K562 (cell line): Measurements from ENCODE around the gene DNMT3A. TPM values are rescaled to one million over a fixed set of nuclear protein-coding genes. Genes with fewer than 3 reads are reported as not detected.

Source experiments
- BHLHE40 ChIP-seq: IDR thresholded peaks from 2 replicates; pipeline ENCODE4 v1.6.1; 2011; ENCODE audit warnings: low read length, improper control_type of control experiment
- FOXM1 ChIP-seq, 2 experiments: fragments of 450-650 bp in 1 of 2; sonication (generic) in 1 of 2; formaldehyde crosslinking in 1 of 2; IDR thresholded peaks; 2 replicates each; pipeline versions ENCODE4 v1.6.1 to v1.9.0; 2017 to 2022; ENCODE audit warnings: low read depth in 2 of 2, mild to moderate bottlenecking in 2 of 2, missing genetic modification reagents in 1 of 2, moderate library complexity in 1 of 2
- FOXP1 ChIP-seq: sonication (generic); formaldehyde crosslinking; IDR thresholded peaks from 2 replicates; pipeline ENCODE4 v1.8.0; 2022; ENCODE audit warnings: mild to moderate bottlenecking, missing genetic modification reagents
- NFIX ChIP-seq: fragments of 250-450 bp; sonication (Bioruptor Pico); IDR thresholded peaks from 2 replicates; pipeline ENCODE4 v1.4.0; 2020; ENCODE audit warnings: low read depth, mild to moderate bottlenecking, moderate library complexity
- PTBP1 ChIP-seq: fragments of 200-400 bp; formaldehyde crosslinking; IDR thresholded peaks from 2 replicates; pipeline ENCODE4 v1.6.1; 2017; ENCODE audit warnings: low read depth, low read length
- REST ChIP-seq, 2 experiments: fragments of 450-650 bp; formaldehyde crosslinking in 1 of 2; IDR thresholded peaks; 2 replicates each; pipeline versions ENCODE4 v1.4.0 to v1.6.1; 2014 to 2020; ENCODE audit warnings: mild to moderate bottlenecking in 2 of 2, borderline replicate concordance in 1 of 2, low read depth in 1 of 2
- TCFL5 ChIP-seq: fragments of 250-450 bp; sonication (Bioruptor Pico); conservative IDR thresholded peaks from 2 replicates; pipeline ENCODE4 v1.6.1; 2021; ENCODE audit warnings: mild to moderate bottlenecking, moderate library complexity, matching md5 sums
- USF1 ChIP-seq: sonication (generic); formaldehyde crosslinking; IDR thresholded peaks from 2 replicates; pipeline ENCODE4 v1.9.0; 2022; ENCODE audit warnings: mild to moderate bottlenecking, missing genetic modification reagents
- XRCC4 ChIP-seq: IDR thresholded peaks from one replicate; pipeline ENCODE4 v1.6.1; 2011; ENCODE audit not compliant: insufficient read depth, insufficient read length; ENCODE audit errors: extremely low read depth
- ZFX ChIP-seq: sonication (generic); formaldehyde crosslinking; IDR thresholded peaks from 2 replicates; pipeline ENCODE4 v1.8.0; 2022; ENCODE audit warnings: mild to moderate bottlenecking, missing genetic modification reagents, moderate library complexity
- ZNF134 ChIP-seq: fragments of 250-450 bp; sonication (Bioruptor Pico); conservative IDR thresholded peaks from 2 replicates; pipeline ENCODE4 v1.4.0; 2020
- ZNF395 ChIP-seq: fragments of 200-800 bp; sonication (Bioruptor generic); IDR thresholded peaks from 2 replicates; pipeline ENCODE4 v1.6.1; 2017; ENCODE audit warnings: missing genetic modification characterization, missing compliant biosample characterization
- polyA plus RNA-seq, 8 experiments: library from polyadenylated mRNA; depleted of rRNA in 4 of 8; stranded (reverse) in 5 of 8; unstranded in 3 of 8; fragments of >200 nt; fragmentation: Nextera tagmentation in 2 of 8; fragmentation: Illumina TruSeq in 1 of 8; extraction: Ambion mirVana in 2 of 8; extraction: Trizol in 1 of 8; gene quantifications; 2 replicates each; pipeline versions ENCODE4 v1.2.1 to v1.2.3, GENCODE V29; 2011 to 2014; ENCODE audit warnings: inconsistent platforms in 1 of 8, missing spikeins in 1 of 8
- total RNA-seq, 7 experiments: library from RNA; depleted of rRNA in 6 of 7; stranded (reverse); fragments of >200 nt in 6 of 7; fragmentation: Illumina TruSeq in 2 of 7; extraction: Trizol in 2 of 7; gene quantifications; 2 replicates each; pipeline versions ENCODE4 v1.2.1 to v1.2.3, GENCODE V29; 2011 to 2021; ENCODE audit warnings: low replicate concordance in 1 of 7

Gene DNMT3A
- total and polyA plus RNA-seq, 9 of the 15 experiments (the other 6 are each of a cell fraction or from before 2014, with no cell fraction given), result 3.0 to 16.0 (median 6.1) TPM

GRCh38 chr2:25279091-25279651, 62.6 kb downstream of the DNMT3A start (continued):
- TF ChIP-seq ZNF395 (CRISPR knock-in tag) (no peak), ZNF134 (peak; percentile 61; the same call in 1 of the 2 replicates), NFIX (CRISPR knock-in tag) (no peak), TCFL5 (CRISPR knock-in tag) (0 out of 2 replicates have a peak, but pooled peaks have one; percentile 15), ZFX (peak; percentile 36; the same call in 1 of the 2 replicates), FOXM1 (IDR thresholded peaks at IDR 0.05; ENCODE audit: low read depth) (no peak), FOXM1 (CRISPR knock-in tag; IDR thresholded peaks at IDR 0.05; ENCODE audit: low read depth) (no peak), REST (IDR thresholded peaks at IDR 0.05; ENCODE audit: borderline replicate concordance) (no peak), REST (CRISPR knock-in tag; IDR thresholded peaks at IDR 0.05; ENCODE audit: low read depth) (no peak), USF1 (peak; percentile 25; the same call in 1 of the 2 replicates), BHLHE40 (peak; percentile 66; the same call in 1 of the 2 replicates), FOXP1 (CRISPR knock-in tag) (no peak), XRCC4 (no peak), PTBP1 (no peak)
- TF ChIP-seq, all 486 proteins: peak for 10
